ENCODE data around the gene KLHL35.
"Not testable (repeated sequence)": the region's sequence is repeated elsewhere in the genome, so short reads cannot be mapped to it uniquely, and the experiment has no call there.

KLHL35 gene

DNA sequence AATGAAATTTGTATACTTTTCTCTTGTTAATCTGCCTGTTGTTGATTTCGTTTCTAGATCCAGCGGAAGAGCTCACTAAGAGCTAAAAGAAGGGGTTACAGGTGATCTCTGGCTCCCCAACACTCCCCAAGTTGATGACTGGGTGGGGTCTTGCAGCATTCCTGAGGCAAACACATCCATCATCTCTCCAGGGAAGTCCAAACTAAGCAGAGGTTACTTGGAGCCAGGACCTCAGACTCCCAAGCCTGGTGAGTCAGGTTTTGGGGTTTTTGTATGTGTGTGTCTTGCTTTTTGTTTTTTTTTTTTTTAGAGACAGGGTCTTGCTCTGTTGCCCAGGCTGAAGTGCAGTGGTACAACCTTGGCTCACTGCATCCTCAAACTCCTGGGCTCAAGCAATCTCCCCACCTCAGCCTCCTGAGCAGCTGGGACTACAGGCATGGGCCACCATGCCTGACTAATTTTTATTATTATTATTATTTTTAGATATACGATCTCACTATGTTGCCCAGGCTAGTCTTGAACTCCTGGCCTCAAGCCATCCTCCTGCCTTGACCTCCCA, 45.2 kb downstream of the KLHL35 start:
- no peak for DNase-seq

DNA sequence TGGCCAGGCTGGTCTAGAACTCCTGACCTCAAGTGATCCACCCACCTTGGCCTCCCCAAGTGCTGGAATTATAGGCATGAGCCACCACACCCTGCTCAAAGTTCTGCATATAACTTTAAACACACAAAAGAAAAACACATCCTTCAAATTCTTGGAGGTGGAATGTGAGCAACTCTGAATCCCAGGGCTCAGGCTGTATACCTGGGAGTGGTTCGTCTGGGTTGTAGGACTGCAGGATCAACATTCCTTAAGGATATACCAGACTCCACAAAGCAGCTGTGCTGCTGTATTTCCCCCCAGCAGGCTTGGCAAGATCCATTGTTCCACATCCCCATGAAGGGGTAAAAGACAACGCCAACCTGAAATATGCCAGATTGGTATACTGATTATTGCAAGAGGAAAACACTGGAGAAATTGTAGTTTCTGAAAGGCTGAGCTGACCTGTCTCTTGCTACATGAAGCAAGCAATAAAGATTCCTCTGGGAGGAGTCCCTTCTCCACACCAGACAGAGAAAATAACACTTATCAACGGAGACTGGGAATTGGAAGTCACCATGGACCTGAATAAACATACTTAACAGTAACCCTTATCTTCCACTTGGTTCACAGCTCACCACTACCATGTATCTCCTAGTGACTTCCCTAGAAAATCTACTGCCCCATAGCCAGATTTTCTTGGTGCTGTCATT, 45.9 kb downstream of the KLHL35 start:
- peak; percentile 12 for DNase-seq

DNA sequence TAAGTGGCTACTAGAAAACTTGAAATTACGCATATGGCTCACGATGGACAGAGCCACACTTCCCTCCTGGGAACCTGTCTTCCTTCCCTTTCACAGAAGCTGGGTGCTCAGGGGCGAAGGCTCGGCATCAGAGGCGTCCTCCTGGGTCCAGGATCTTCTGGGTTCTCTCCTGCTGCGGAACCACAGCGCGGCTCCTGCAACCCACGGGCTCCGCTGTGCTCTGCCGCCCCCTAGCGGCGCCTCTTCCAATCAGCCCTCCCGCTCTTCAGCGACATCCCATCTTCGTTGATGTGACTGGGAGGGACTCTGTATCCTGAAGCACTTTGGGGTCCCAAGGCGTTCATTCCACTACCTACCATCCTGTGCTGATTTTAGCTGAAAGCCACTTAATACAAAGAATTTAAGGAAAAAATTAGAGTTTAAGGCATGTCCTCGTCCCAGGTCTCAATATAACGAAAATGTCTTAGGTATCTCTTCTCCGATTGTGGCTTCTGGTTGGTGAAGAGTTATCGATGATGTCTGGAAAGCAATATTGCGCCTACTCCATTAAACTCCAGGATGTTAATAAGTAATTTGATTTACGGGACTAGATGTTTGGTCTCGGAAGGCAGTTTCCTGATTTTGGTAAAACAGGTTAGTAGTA, 48.4 kb downstream of the KLHL35 start:
- peak; percentile 74 for DNase-seq

DNA sequence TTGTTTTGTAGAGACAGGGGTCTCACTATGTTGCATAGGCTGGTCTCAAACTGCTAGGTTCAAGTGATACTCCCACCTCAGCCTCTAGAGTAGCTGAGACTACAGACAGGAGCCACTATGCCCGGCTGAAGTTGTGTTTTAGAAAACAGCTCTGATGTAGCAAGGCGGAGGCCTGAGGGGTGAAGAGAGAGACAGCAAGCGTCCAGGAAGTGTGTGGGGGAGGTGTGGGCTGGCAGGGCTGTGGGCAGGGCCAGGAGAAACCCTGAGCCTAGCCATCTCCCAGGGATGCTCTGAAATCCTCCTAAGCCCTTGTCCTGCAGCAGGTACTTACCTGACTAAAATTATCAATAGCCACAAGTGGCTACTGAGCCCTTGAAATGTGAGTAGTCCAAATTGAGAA, 49.8 kb downstream of the KLHL35 start:
- DNase-seq = no peak

DNA sequence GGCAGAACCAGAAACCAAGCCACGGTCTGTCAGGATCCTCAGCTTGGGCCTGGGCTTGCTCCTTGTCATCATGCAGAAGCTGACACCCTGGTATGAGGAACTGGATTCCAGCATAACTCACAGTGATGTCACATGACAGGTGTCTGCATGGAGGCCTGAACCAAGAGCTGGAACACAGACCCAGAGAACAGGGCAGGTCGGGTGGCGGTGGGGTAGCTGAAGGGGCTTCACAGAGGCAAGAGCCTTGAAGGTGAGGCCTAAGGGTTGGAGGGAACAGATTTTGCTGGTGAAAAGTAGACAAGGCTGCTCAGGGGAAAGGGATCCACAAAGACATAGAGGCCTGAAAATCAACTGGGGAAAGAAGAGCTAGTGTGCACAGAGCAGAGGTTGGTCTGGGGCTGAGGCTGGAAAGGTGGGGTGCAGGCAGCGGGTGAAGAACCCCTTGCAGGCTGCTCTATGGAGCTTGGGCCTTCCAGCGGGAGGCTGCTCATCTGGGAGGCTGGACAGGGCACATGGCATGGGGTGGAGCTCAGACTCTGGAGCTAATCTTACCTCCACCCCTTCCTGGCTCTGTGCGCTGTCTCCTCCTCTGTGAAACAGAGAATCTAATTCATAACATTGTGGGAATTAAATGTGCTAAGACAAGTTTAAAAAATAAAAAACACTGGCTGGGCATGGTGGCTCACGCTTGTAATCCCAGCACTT, 52.1 kb downstream of the KLHL35 start:
- DNase-seq = peak; percentile 12

DNA sequence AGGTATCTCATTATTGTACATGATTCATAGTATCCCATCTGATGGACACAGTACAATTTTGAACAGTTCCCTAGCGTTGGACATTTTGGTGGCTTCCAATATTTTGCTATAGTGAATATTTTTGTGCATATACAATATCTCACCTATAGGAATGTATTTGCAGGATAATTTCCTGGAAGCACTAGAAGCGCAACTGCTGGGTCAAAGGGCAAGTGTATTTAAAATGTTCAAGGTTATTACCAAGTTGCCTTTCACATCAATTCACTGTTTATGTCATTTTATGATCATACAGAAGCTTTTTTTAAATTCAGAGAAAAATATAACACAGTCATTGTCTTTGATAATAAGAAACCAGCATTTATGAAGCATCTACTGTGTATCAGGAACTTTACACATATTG, 52.8 kb downstream of the KLHL35 start:
- DNase-seq = no peak

DNA sequence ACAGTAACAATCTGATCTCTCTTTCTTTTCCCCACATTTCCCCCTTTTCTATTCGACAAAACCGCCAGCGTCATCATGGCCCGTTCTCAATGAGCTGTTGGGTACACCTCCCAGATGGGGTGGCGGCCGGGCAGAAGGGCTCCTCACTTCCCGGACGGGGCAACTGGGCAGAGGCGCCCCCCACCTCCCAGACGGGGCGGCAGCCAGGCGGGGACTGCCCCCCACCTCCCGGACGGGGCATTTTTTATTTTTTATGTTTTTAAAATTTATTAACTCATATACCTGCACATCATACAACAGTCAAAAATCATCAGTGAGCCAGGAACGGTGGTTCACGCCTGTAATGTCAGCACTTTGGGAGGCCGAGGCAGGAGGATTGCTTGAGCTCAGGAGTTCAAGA, 54.2 kb downstream of the KLHL35 start:
- not testable (repeated sequence) for DNase-seq

DNA sequence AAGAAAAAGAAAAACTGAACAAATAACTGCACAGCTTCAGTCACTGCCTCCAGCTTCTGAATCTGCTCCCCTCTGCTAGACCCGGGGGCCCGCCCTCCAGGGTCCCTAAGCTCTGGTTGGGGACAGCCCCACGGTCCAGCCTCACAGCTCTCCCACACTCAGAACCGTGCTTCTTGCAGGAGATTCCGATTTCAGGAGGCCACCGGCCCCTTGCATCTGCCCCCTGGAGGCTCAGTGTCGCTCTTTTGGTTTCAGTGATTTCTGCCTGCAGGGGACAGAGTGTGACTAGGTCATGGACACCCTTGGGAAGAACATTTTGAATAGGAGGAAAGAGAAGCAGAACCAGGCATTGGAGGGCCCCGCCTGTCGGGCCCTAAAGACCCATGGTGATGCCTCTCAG, 56.8 kb downstream of the KLHL35 start:
- DNase-seq = no peak

DNA sequence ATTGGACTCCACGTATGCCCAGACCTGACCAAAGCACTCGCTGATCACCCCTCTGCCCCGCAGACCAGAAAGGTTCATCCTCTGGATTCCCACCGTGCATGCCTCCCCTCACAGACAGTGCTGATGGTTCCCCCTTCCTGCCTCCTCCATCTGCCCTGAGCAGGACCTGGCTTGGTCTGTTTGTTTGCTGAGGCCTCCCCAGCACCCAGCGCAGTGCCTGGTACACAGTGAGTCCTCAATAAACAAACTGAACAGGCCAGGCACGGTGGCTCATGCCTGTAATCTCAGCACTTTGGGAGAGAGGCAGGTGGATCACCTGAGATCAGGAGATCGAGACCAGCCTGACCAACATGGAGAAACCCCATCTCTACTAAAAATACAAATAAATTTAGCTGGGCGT, 57.4 kb downstream of the KLHL35 start:
- DNase-seq = no peak

DNA sequence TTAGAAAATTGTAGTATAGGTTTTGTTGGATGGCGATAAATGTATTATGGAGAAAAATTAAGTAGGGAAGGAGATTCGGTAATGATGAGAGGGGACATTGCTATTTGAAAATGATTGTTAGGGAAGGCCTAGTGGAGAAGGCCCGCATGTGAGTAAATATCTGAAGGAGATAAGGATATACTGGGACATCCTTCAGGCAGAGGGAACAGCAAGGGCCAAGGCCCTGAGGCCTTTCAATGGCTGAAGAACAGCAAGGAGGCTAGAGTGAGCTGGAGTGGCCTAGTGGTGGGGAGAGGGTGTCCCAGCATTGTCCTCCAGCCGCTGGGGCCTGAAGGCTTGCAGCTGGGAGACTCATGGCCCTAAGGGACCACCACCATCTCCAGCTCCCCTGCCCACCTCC, 58.4 kb downstream of the KLHL35 start:
- no peak for DNase-seq

DNA sequence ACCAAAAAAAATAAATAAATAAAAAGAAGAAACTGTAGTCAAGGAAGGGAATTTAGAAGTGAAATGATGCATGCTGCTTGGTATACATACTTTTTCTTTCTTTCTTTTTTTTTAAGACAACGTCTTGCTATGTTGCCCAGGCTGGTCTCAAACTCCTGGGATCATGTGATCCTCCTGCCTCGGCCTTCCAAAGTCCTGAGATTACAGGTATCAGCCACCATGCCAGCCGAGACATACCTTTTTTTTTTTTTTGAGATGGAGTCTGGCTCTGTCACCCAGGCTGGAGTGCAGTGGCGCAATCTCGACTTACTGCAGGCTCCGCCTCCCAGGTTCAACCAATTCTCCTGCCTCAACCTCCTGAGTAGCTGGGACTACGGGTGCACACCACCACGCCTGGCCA, 59.8 kb downstream of the KLHL35 start:
- no peak for DNase-seq
